HEK293T (cell line): Measurements from ENCODE around the gene MOGAT2.

ENCODE experiments used
- BHLHE40 ChIP-seq: fragments of 450-650 bp; IDR thresholded peaks from 2 replicates; pipeline ENCODE4 v1.6.1; 2016; ENCODE audit warnings: mild to moderate bottlenecking, moderate library complexity, borderline replicate concordance
- CTBP1 ChIP-seq: fragments of 450-650 bp; IDR thresholded peaks from 2 replicates; pipeline ENCODE4 v1.6.1; 2016; ENCODE audit warnings: borderline replicate concordance
- ELF4 ChIP-seq: fragments of 450-650 bp; IDR thresholded peaks from 2 replicates; pipeline ENCODE4 v1.6.1; 2017; ENCODE audit warnings: antibody characterized with exemption
- FOXA1 ChIP-seq: fragments of 450-650 bp; IDR thresholded peaks from 2 replicates; pipeline ENCODE4 v1.6.1; 2016; ENCODE audit warnings: mild to moderate bottlenecking
- FOXM1 ChIP-seq: fragments of 450-650 bp; IDR thresholded peaks from 2 replicates; pipeline ENCODE4 v1.6.1; 2017; ENCODE audit warnings: mild to moderate bottlenecking, borderline replicate concordance
- HDGF ChIP-seq: fragments of 450-650 bp; IDR thresholded peaks from 2 replicates; pipeline ENCODE4 v1.6.1; 2017; ENCODE audit warnings: antibody characterized with exemption, borderline replicate concordance
- L3MBTL2 ChIP-seq: fragments of 450-650 bp; conservative IDR thresholded peaks from 2 replicates; pipeline ENCODE4 v1.6.1; 2016; ENCODE audit warnings: mild to moderate bottlenecking
- LEF1 ChIP-seq: fragments of 450-650 bp; IDR thresholded peaks from 2 replicates; pipeline ENCODE4 v1.6.1; 2017; ENCODE audit warnings: mild to moderate bottlenecking, borderline replicate concordance
- NFRKB ChIP-seq: fragments of 450-650 bp; IDR thresholded peaks from 2 replicates; pipeline ENCODE4 v1.6.1; 2016; ENCODE audit warnings: mild to moderate bottlenecking, moderate library complexity
- PKNOX1 ChIP-seq: fragments of 450-650 bp; IDR thresholded peaks from 2 replicates; pipeline ENCODE4 v1.6.1; 2016
- SP1 ChIP-seq: fragments of 450-650 bp; IDR thresholded peaks from 2 replicates; pipeline ENCODE4 v1.6.1; 2017
- SUZ12 ChIP-seq: fragments of 450-650 bp; IDR thresholded peaks from 2 replicates; pipeline ENCODE4 v1.6.1; 2016; ENCODE audit warnings: mild to moderate bottlenecking
- TARDBP ChIP-seq: fragments of 450-650 bp; IDR thresholded peaks from 2 replicates; pipeline ENCODE4 v1.6.1; 2016
- ZNF384 ChIP-seq: fragments of 450-650 bp; IDR thresholded peaks from 2 replicates; pipeline ENCODE4 v1.6.1; 2016

GRCh38 chr11:75705541-75705940, 12.1 kb upstream of the MOGAT2 start:
- TF ChIP-seq TARDBP, result no peak
- no peak for TF ChIP-seq SP1
- no peak for TF ChIP-seq SUZ12
- TF ChIP-seq BHLHE40, result no peak
- no peak for TF ChIP-seq FOXM1
- no peak for TF ChIP-seq PKNOX1
- TF ChIP-seq L3MBTL2, result no peak
- no peak for TF ChIP-seq ELF4
- TF ChIP-seq FOXA1, result no peak
- TF ChIP-seq LEF1, result no peak
- no peak for TF ChIP-seq ZNF384
- no peak for TF ChIP-seq CTBP1
- no peak for TF ChIP-seq HDGF
- TF ChIP-seq NFRKB, result no peak
